ENCODE results near the gene GSKIP.
A peak's percentile ranks its signal among the peaks of the same experiment; 100 is the strongest.

Gene GSKIP

GRCh38 chr14:96424109-96424989 lies 61.0 kb downstream of the GSKIP start (continued):
- TF ChIP-seq PRDM10 (tag by site-specific recombination; IDR thresholded peaks at IDR 0.05) (peak; percentile 38), ZNF792 (tag by site-specific recombination; IDR thresholded peaks at IDR 0.05) (no peak), ZNF561 (tag by site-specific recombination; IDR thresholded peaks at IDR 0.05; ENCODE audit: borderline replicate concordance) (no peak), ZNF521 (tag by site-specific recombination; IDR thresholded peaks at IDR 0.05) (no peak), ZNF362 (tag by site-specific recombination; IDR thresholded peaks at IDR 0.05) (0 out of 2 replicates have a peak, but pooled peaks have one; percentile 43), PRDM1 (tag by site-specific recombination; IDR thresholded peaks at IDR 0.05) (0 out of 2 replicates have a peak, but pooled peaks have one; percentile 9), ZNF501 (tag by site-specific recombination; IDR thresholded peaks at IDR 0.05) (no peak), ZNF335 (tag by site-specific recombination; conservative IDR thresholded peaks at IDR 0.05) (peak; percentile 40; the same call in 1 of the 2 replicates), HOXC10 (CRISPR knock-in tag; IDR thresholded peaks at IDR 0.05) (no peak)

- CTCF ChIA-PET: interaction anchor here (0.6 to 0.7 kb wide), 2 partner anchors 136 to 780 kb away, joined by 3 to 4 read pairs; no protein-coding TSS in a partner anchor
- Histone ChIP-seq H3K27ac (ENCODE audit: extremely low read depth, low read depth, low read length) (no peak overlapping the region), H3K4me1 (ENCODE audit: control insufficient read depth, insufficient read depth, low read length) (no peaks in the 10 kb centered on the region), H3K4me3 (ENCODE audit: low read depth, low read length) (no peak overlapping the region), H3K9me3 (ENCODE audit: control insufficient read depth, insufficient read depth, low read depth, low read length) (no peaks in the 10 kb centered on the region), H3K36me3 (ENCODE audit: control insufficient read depth in 2 of 2, insufficient read depth in 1 of 2, low read length in 2 of 2) (no peaks in the 10 kb centered on the region)
- POLR2A ChIA-PET: no interaction called here
- no peak for TF ChIP-seq ZNF549 (tag by site-specific recombination; IDR thresholded peaks at IDR 0.05)
- no peak for TF ChIP-seq ZNF792 (tag by site-specific recombination; IDR thresholded peaks at IDR 0.05)
- TF ChIP-seq ZNF600 (tag by site-specific recombination; IDR thresholded peaks at IDR 0.05): no peak
- no peak for TF ChIP-seq ZNF624 (tag by site-specific recombination; IDR thresholded peaks at IDR 0.05)
- no peak for TF ChIP-seq YY2 (tag by site-specific recombination; IDR thresholded peaks at IDR 0.05)
- TF ChIP-seq MZF1 (tag by site-specific recombination; IDR thresholded peaks at IDR 0.05; ENCODE audit: borderline replicate concordance): no peak
- no peak for TF ChIP-seq ZNF560 (tag by site-specific recombination; IDR thresholded peaks at IDR 0.05; ENCODE audit: borderline replicate concordance)
- TF ChIP-seq ZNF776 (tag by site-specific recombination; IDR thresholded peaks at IDR 0.05; ENCODE audit: borderline replicate concordance): no peak
- TF ChIP-seq KLF9 (tag by site-specific recombination; IDR thresholded peaks at IDR 0.05; ENCODE audit: low read depth): no peak
These were observed 70.7 kb downstream of the GSKIP start for GRCh38 chr14:96434040-96434439.
